ENCODE measurements around the gene METTL27. TPM values are rescaled to one million over a fixed set of nuclear protein-coding genes. Genes with fewer than 3 reads are reported as not detected.
A peak's percentile ranks its signal among the peaks of the same experiment; 100 is the strongest.

METTL27 gene
- total and polyA plus RNA-seq, 9 of the 15 experiments (the other 6 are each of a cell fraction or from before 2014, with no cell fraction given): 0.08 to 0.82 (median 0.33) TPM; not detected in 4

DNA sequence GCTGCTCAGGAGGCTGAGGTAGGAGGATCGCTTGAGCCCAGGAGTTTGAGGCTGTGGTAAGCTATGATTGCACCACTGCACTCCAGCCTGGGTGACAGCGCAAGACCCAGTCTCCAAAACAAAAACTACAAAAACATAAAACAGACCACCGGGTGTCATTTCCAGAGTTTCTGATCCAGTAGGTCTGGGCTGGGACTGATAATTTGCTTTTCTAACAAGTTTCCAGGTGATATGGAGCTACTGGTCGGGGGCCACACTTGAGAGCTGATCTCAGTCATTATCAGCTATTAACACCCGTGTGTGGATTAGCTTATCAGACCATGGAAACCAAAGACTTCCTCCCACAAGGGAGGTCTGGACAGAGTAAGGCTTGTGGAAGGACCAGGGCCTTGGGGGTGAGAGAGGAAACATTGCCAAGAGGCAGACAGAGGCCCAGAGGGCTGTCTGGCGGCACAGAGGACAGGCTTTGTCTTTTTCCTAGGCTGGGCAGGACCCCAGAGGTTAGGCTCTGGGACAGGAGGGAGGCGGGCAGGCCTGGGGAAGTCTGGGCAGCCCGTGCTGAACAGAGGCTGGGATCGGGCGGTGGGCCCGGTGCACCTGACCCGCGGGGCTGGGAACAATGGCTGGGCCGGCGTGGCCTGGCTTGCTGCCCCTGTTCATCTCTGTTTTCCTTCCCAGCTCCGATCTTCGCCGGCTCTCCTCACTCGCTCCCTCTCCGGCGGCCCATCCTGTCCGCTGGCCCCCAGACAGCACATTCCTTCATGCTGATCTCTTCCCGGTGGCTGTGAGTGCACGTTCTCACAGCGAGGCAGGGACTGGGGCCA lies 43.9 kb upstream of the METTL27 start (continued):
- TF ChIP-seq MAZ (CRISPR knock-in tag; conservative IDR thresholded peaks at IDR 0.05 in 1 of 2, IDR thresholded peaks at IDR 0.05 in 1 of 2): peak; percentile 98 to 99
- TF ChIP-seq, protein P1, sequence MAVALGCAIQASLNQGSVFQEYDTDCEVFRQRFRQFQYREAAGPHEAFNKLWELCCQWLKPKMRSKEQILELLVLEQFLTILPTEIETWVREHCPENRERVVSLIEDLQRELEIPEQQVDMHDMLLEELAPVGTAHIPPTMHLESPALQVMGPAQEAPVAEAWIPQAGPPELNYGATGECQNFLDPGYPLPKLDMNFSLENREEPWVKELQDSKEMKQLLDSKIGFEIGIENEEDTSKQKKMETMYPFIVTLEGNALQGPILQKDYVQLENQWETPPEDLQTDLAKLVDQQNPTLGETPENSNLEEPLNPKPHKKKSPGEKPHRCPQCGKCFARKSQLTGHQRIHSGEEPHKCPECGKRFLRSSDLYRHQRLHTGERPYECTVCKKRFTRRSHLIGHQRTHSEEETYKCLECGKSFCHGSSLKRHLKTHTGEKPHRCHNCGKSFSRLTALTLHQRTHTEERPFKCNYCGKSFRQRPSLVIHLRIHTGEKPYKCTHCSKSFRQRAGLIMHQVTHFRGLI (CRISPR knock-in tag; IDR thresholded peaks at IDR 0.05): peak; percentile 91; the same call in 1 of the 2 replicates
- peak; percentile 96 for TF ChIP-seq FOXJ2 (tag; IDR thresholded peaks at IDR 0.05)
- no peak for TF ChIP-seq ASH1L (IDR thresholded peaks at IDR 0.05; ENCODE audit: borderline replicate concordance, low read depth, partially characterized antibody)
- TF ChIP-seq NFATC3 (IDR thresholded peaks at IDR 0.05): peak; percentile 97
- peak; percentile 56 for TF ChIP-seq GABPA (tag; conservative IDR thresholded peaks at IDR 0.05; ENCODE audit: low read depth)
- TF ChIP-seq MXD1 (CRISPR knock-in tag; IDR thresholded peaks at IDR 0.05; ENCODE audit: borderline replicate concordance, poor library complexity, severe bottlenecking): no peak
- peak in 1 of 2 experiments; percentile 96; a peak in 2 of 4 replicates for TF ChIP-seq TEAD1 (CRISPR knock-in tag; IDR thresholded peaks at IDR 0.05)
- TF ChIP-seq, protein P2, sequence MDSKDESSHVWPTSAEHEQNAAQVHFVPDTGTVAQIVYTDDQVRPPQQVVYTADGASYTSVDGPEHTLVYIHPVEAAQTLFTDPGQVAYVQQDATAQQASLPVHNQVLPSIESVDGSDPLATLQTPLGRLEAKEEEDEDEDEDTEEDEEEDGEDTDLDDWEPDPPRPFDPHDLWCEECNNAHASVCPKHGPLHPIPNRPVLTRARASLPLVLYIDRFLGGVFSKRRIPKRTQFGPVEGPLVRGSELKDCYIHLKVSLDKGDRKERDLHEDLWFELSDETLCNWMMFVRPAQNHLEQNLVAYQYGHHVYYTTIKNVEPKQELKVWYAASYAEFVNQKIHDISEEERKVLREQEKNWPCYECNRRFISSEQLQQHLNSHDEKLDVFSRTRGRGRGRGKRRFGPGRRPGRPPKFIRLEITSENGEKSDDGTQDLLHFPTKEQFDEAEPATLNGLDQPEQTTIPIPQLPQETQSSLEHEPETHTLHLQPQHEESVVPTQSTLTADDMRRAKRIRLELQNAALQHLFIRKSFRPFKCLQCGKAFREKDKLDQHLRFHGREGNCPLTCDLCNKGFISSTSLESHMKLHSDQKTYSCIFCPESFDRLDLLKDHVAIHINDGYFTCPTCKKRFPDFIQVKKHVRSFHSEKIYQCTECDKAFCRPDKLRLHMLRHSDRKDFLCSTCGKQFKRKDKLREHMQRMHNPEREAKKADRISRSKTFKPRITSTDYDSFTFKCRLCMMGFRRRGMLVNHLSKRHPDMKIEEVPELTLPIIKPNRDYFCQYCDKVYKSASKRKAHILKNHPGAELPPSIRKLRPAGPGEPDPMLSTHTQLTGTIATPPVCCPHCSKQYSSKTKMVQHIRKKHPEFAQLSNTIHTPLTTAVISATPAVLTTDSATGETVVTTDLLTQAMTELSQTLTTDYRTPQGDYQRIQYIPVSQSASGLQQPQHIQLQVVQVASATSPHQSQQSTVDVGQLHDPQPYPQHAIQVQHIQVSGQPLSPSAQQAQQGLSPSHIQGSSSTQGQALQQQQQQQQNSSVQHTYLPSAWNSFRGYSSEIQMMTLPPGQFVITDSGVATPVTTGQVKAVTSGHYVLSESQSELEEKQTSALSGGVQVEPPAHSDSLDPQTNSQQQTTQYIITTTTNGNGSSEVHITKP (IDR thresholded peaks at IDR 0.05; ENCODE audit: partially characterized antibody): peak; percentile 61
- TF ChIP-seq HNRNPK (IDR thresholded peaks at IDR 0.05; ENCODE audit: low read depth, low read length, poor library complexity, severe bottlenecking): no peak
- TF ChIP-seq CCAR2 (IDR thresholded peaks at IDR 0.05; ENCODE audit: low read depth, low read length): no peak
- TF ChIP-seq MTA1 (IDR thresholded peaks at IDR 0.05; ENCODE audit: borderline replicate concordance): peak; percentile 95
- TF ChIP-seq TARDBP (IDR thresholded peaks at IDR 0.05): peak; percentile 100
- TF ChIP-seq HEY1 (CRISPR knock-in tag; IDR thresholded peaks at IDR 0.05; ENCODE audit: borderline replicate concordance): peak; percentile 99
- no peak for TF ChIP-seq ZNF780A (CRISPR knock-in tag; IDR thresholded peaks at IDR 0.05)
- TF ChIP-seq ESRRA (IDR thresholded peaks at IDR 0.05; ENCODE audit: borderline replicate concordance, low read depth): peak; percentile 95; the same call in 1 of the 2 replicates
- TF ChIP-seq RBM25 (IDR thresholded peaks at IDR 0.05; ENCODE audit: low read depth, low read length, severe bottlenecking): peak; percentile 79
- TF ChIP-seq NCOA6 (IDR thresholded peaks at IDR 0.05): no peak
- peak; percentile 100 for TF ChIP-seq ARID1B (IDR thresholded peaks at IDR 0.05)
- TF ChIP-seq RB1 (IDR thresholded peaks at IDR 0.05; ENCODE audit: low read depth): peak; percentile 64
- peak; percentile 98 for TF ChIP-seq CXXC5 (CRISPR knock-in tag; IDR thresholded peaks at IDR 0.05)
- TF ChIP-seq RCOR1 (IDR thresholded peaks at IDR 0.05; ENCODE audit: borderline replicate concordance in 1 of 2, low read depth in 2 of 2, low read length in 2 of 2): peak; percentile 99
- TF ChIP-seq ZNF3 (CRISPR knock-in tag; IDR thresholded peaks at IDR 0.05): no peak
